Measurements from ENCODE around the gene EXOC3L2.

DNA sequence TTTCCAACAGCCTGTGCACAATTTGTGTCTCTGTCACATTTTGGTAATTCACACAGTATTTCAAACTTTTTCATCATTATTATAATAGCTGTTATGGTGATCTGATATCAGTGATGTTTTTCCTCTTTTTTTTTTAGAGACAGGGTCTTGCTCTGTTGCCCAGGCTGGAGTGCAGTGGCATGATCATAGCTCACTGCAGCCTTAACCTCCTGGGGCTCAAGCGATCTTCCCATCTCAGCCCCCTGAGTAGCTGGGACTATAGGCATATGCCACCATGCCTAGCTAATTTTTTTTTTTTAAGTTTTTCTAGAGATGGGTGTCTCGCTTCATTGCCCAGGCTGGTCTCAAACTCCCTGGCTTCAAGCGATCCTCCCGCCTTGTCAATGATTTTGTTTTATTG, 11.6 kb upstream of the EXOC3L2 start:
- TF ChIP-seq CTCF (IDR thresholded peaks at IDR 0.05 in 8 of 11, conservative IDR thresholded peaks at IDR 0.05 in 3 of 11): no peak
- TF ChIP-seq POLR2A (IDR thresholded peaks at IDR 0.05): no peak
- no peak for TF ChIP-seq POLR2AphosphoS5 (IDR thresholded peaks at IDR 0.05)

Measured in spleen (tissue), 7 donors.